Measurements from ENCODE around the gene ZFHX3. TPM values are rescaled to one million over a fixed set of nuclear protein-coding genes. Genes with fewer than 3 reads are reported as not detected.

The ZFHX3 gene
- total RNA-seq, 1 experiment from 2014 or later = 21.8 TPM

DNA sequence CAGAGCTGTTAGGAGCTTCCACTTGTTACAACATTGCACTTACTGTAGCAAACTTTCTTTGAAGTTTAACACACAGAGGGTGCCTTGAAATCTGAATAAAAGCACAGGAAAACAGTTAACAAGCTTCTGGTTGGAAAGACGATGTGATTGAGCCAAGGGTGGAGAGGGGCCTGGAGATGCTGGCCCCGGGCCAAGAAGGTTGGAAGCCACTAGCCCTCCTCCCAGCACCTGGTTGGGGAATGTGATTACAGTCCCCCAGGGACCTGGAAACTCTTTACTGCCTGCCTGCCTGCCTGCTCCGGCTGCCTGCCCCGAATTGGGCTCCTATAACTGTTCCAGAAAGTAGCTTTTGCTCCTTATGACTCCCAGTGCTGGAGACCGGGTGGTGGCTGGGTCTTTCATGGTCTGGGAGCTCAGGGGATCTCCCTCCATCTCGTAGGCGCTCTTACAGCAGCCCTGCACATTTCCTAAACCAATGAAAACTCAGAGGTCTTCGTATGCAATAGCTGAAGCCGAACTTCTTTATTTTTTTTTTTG lies 48.0 kb upstream of the ZFHX3 start:
- H3K27ac ChIP-seq (ENCODE audit: low read depth, low read length, poor library complexity, severe bottlenecking) = no peak overlapping the region

DNA sequence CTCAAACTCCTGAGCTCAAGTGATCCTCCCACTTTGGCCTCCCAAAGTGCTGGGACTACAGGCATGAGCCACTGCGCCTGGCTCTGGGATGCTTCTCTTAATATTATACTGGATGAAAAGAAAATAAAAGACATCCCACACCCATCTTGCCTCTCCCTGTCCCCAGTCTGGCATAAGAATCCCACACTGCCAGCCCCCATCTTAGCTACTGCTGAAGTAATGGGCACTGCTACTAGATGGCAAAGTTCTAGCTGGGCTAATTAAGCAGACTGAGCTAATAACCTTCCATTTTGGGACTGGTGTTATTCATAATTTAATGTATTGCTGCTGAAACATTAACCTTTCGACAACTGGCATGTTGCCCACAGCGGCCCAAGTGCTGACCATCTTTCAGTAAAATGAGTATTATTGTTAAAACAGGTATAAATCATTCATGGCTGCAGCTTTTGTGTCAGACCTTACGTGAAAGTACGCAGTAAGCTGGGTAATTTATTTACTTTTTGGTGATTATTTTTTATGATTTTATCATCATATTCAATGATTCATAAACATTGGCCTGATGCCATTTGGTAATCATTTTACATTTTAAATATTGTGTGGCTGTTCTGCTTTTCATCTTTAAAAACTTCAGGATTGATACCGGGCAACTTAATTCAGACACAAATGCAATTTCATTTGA lies 47.4 kb upstream of the ZFHX3 start:
- H3K36me3 ChIP-seq (ENCODE audit: insufficient read depth, low read length, poor library complexity, severe bottlenecking) = no peaks in the 10 kb centered on the region
- no peak for TF ChIP-seq EZH2 (IDR thresholded peaks at IDR 0.05; ENCODE audit: borderline replicate concordance, low read depth, low read length, poor library complexity, severe bottlenecking)
- TF ChIP-seq, protein P1, sequence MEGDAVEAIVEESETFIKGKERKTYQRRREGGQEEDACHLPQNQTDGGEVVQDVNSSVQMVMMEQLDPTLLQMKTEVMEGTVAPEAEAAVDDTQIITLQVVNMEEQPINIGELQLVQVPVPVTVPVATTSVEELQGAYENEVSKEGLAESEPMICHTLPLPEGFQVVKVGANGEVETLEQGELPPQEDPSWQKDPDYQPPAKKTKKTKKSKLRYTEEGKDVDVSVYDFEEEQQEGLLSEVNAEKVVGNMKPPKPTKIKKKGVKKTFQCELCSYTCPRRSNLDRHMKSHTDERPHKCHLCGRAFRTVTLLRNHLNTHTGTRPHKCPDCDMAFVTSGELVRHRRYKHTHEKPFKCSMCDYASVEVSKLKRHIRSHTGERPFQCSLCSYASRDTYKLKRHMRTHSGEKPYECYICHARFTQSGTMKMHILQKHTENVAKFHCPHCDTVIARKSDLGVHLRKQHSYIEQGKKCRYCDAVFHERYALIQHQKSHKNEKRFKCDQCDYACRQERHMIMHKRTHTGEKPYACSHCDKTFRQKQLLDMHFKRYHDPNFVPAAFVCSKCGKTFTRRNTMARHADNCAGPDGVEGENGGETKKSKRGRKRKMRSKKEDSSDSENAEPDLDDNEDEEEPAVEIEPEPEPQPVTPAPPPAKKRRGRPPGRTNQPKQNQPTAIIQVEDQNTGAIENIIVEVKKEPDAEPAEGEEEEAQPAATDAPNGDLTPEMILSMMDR (conservative IDR thresholded peaks at IDR 0.05; ENCODE audit: low read depth, low read length) = no peak
- no peaks in the 10 kb centered on the region for H3K9me3 ChIP-seq (ENCODE audit: low read depth, low read length, poor library complexity, severe bottlenecking)
- H3K27ac ChIP-seq (ENCODE audit: low read depth, low read length, poor library complexity, severe bottlenecking) = no peak overlapping the region
- no TSS peak for BruUV-seq (replicated peaks)
- CTCF ChIA-PET = interaction anchor here (1.7 kb wide), 1 partner anchor 262 kb away, joined by 5 read pairs; no protein-coding TSS in a partner anchor
- H3K4me1 ChIP-seq (ENCODE audit: insufficient read depth, low read length, poor library complexity, severe bottlenecking) = peaks cover 23% of the 10 kb centered on the region
- H3K27me3 ChIP-seq (replicated peaks; ENCODE audit: insufficient read depth, low read depth, low read length, poor library complexity) = no peaks in the 10 kb centered on the region
- POLR2A ChIA-PET (ENCODE audit: low non-redundant PET) = no interaction called here
- no peak overlapping the region for H3K4me3 ChIP-seq (ENCODE audit: low read depth, low read length, poor library complexity, severe bottlenecking)
- intact Hi-C loops (cut with micrococcal nuclease; ENCODE audit: unreplicated experiment) = no loop called here
- DNase-seq (ENCODE audit: low spot score) = no peak

More for the DNA sequence above, 48.0 kb upstream of the ZFHX3 start:
- TF ChIP-seq EZH2 (IDR thresholded peaks at IDR 0.05; ENCODE audit: borderline replicate concordance, low read depth, low read length, poor library complexity, severe bottlenecking) = no peak
- TF ChIP-seq, protein P1 (conservative IDR thresholded peaks at IDR 0.05; ENCODE audit: low read depth, low read length) = no peak
- intact Hi-C loops (cut with micrococcal nuclease; ENCODE audit: unreplicated experiment) = no loop called here
- no peaks in the 10 kb centered on the region for H3K27me3 ChIP-seq (replicated peaks; ENCODE audit: insufficient read depth, low read depth, low read length, poor library complexity)
- CTCF ChIA-PET = interaction anchor here (1.7 kb wide), 1 partner anchor 263 kb away, joined by 5 read pairs; no protein-coding TSS in a partner anchor
- no peaks in the 10 kb centered on the region for H3K36me3 ChIP-seq (ENCODE audit: insufficient read depth, low read length, poor library complexity, severe bottlenecking)
- H3K9me3 ChIP-seq (ENCODE audit: low read depth, low read length, poor library complexity, severe bottlenecking) = no peaks in the 10 kb centered on the region
- no TSS peak for BruUV-seq (replicated peaks)
- H3K4me3 ChIP-seq (ENCODE audit: low read depth, low read length, poor library complexity, severe bottlenecking) = no peak overlapping the region
- H3K4me1 ChIP-seq (ENCODE audit: insufficient read depth, low read length, poor library complexity, severe bottlenecking) = peaks cover 23% of the 10 kb centered on the region
- POLR2A ChIA-PET (ENCODE audit: low non-redundant PET) = interaction anchor here (0.6 kb wide), 1 partner anchor 1088 kb away, joined by 3 read pairs; no protein-coding TSS in a partner anchor
- peak; percentile 62 for DNase-seq (ENCODE audit: low spot score)

DNA sequence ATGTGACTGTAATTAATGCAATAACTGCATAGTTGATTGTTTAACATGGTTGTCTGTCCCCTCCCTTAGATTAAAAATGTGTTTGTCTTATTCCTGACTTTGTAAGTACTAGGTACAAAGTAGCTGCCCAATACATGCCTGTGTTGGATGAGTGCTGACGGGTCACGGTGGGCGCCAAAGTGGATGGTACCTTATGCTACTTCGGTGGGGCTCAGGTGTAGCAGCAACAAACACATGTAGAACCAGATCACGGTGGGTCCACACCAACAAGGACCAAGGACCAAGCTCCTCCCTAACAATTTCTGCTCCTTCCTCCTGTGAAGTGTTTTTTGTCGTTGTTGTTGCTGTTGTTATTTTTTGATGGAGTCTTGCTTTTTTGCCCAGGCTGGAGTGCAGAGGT lies 46.4 kb upstream of the ZFHX3 start:
- H3K27me3 ChIP-seq (replicated peaks; ENCODE audit: insufficient read depth, low read depth, low read length, poor library complexity) = no peaks in the 10 kb centered on the region
- H3K27ac ChIP-seq (ENCODE audit: low read depth, low read length, poor library complexity, severe bottlenecking) = no peak overlapping the region
- intact Hi-C loops (cut with micrococcal nuclease; ENCODE audit: unreplicated experiment) = no loop called here
- no TSS peak for BruUV-seq (replicated peaks)
- no peak overlapping the region for H3K4me3 ChIP-seq (ENCODE audit: low read depth, low read length, poor library complexity, severe bottlenecking)
- peaks cover 23% of the 10 kb centered on the region for H3K4me1 ChIP-seq (ENCODE audit: insufficient read depth, low read length, poor library complexity, severe bottlenecking)
- POLR2A ChIA-PET (ENCODE audit: low non-redundant PET) = no interaction called here
- no peak for DNase-seq (ENCODE audit: low spot score)
- no peaks in the 10 kb centered on the region for H3K36me3 ChIP-seq (ENCODE audit: insufficient read depth, low read length, poor library complexity, severe bottlenecking)
- no peaks in the 10 kb centered on the region for H3K9me3 ChIP-seq (ENCODE audit: low read depth, low read length, poor library complexity, severe bottlenecking)
- CTCF ChIA-PET = interaction anchor here (0.7 kb wide), 1 partner anchor 12 kb away, joined by 3 read pairs; no protein-coding TSS in a partner anchor
- TF ChIP-seq, protein P1 (conservative IDR thresholded peaks at IDR 0.05; ENCODE audit: low read depth, low read length) = no peak
- TF ChIP-seq EZH2 (IDR thresholded peaks at IDR 0.05; ENCODE audit: borderline replicate concordance, low read depth, low read length, poor library complexity, severe bottlenecking) = no peak

All from A673 (cell line).